Breast epithelium (tissue), 3 donors: ENCODE data around the gene GALNT10.

ENCODE experiments used
- POLR2AphosphoS5 ChIP-seq, 3 donors: sonication (generic); formaldehyde crosslinking; IDR thresholded peaks; one replicate each; pipeline ENCODE4 v1.6.1; 2017; ENCODE audit warnings: antibody characterized with exemption in 3 of 3
- TF ChIP-seq, protein P1 (sequence below), 3 donors: fragments of 450-650 bp; IDR thresholded peaks; one replicate each; pipeline ENCODE4 v1.5.1; 2016 to 2017; ENCODE audit warnings: antibody characterized with exemption in 3 of 3, mild to moderate bottlenecking in 3 of 3, moderate library complexity in 3 of 3

DNA sequence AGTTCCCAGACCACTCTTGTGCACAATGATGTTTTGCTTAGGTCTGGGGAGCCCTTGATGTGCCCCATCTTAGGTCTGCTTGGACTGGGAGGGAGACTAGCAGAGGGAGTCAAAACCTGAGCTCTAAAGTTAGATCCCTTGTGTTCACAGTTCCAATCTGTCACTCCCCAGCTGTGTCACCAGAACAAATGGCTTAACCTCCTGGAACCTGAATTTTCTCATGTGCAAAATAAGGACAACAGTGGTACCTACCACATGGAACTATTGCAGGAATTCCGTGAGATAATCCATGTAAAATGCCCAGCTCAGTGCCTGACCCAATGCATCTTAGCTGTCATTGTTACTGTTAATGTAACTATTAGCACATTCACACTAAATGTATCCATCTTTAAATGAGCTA lies 45.5 kb downstream of the GALNT10 start:
- TF ChIP-seq, protein P1, sequence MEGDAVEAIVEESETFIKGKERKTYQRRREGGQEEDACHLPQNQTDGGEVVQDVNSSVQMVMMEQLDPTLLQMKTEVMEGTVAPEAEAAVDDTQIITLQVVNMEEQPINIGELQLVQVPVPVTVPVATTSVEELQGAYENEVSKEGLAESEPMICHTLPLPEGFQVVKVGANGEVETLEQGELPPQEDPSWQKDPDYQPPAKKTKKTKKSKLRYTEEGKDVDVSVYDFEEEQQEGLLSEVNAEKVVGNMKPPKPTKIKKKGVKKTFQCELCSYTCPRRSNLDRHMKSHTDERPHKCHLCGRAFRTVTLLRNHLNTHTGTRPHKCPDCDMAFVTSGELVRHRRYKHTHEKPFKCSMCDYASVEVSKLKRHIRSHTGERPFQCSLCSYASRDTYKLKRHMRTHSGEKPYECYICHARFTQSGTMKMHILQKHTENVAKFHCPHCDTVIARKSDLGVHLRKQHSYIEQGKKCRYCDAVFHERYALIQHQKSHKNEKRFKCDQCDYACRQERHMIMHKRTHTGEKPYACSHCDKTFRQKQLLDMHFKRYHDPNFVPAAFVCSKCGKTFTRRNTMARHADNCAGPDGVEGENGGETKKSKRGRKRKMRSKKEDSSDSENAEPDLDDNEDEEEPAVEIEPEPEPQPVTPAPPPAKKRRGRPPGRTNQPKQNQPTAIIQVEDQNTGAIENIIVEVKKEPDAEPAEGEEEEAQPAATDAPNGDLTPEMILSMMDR (IDR thresholded peaks at IDR 0.05), result no peak
- no peak for TF ChIP-seq POLR2AphosphoS5 (IDR thresholded peaks at IDR 0.05)
